Gastrocnemius medialis (tissue), 4 donors: ENCODE results near the gene HSPA4.

Experiments used
- POLR2A ChIP-seq, 2 donors: fragments of 450-650 bp; IDR thresholded peaks; one replicate each; pipeline ENCODE4 v1.6.1; 2017; ENCODE audit warnings: antibody characterized with exemption in 2 of 2, mild to moderate bottlenecking in 2 of 2, moderate library complexity in 2 of 2
- TF ChIP-seq, protein P1 (sequence below), 5 experiments: fragments of 450-650 bp in 3 of 5; fragments of 200-600 bp in 2 of 5; sonication (generic) in 2 of 5; IDR thresholded peaks in 4 of 5; conservative IDR thresholded peaks in 1 of 5; 1 replicate in 4 of 5; 2 replicates in 1 of 5; pipeline ENCODE4 v1.5.1; 2016 to 2019; ENCODE audit warnings: antibody characterized with exemption in 5 of 5, mild to moderate bottlenecking in 3 of 5, moderate library complexity in 3 of 5

DNA sequence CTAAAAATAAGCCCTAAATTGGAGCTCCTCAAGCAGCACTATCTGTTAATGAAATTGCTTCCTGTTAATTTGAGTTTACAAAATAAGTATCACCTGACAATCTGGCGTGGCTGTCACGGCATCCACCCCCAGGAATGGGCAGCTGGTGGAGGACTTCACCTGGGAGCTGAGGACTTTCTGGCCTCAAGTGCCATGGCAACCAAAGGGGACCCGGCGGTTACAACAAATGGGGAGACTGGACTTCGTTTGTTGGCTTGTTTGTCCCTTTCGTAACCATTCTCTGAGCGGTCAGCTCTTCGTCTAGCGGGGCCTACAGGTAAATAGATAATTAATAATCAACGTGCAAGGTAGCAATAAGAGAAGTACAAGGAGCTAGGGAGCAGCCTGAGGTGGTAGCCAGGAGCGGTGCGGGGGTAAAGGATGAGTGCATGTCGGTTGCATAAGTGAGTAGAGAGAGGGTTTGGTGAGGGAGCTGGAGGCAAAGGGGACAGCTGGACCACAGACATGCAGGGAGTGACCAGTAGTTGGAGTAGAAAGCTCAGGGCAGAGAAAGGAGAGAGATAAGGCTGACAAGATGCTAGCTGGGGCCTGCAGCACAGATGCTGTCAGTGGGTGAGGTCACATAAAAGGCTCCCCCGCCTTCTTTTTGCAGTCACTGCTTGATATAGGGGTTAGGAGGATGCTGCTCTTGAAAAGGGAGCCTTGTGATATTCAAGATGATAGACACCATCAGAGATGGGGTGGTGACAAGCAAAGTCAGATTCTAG lies 62.5 kb downstream of the HSPA4 start:
- TF ChIP-seq POLR2A (IDR thresholded peaks at IDR 0.05), result no peak
- TF ChIP-seq, protein P1, sequence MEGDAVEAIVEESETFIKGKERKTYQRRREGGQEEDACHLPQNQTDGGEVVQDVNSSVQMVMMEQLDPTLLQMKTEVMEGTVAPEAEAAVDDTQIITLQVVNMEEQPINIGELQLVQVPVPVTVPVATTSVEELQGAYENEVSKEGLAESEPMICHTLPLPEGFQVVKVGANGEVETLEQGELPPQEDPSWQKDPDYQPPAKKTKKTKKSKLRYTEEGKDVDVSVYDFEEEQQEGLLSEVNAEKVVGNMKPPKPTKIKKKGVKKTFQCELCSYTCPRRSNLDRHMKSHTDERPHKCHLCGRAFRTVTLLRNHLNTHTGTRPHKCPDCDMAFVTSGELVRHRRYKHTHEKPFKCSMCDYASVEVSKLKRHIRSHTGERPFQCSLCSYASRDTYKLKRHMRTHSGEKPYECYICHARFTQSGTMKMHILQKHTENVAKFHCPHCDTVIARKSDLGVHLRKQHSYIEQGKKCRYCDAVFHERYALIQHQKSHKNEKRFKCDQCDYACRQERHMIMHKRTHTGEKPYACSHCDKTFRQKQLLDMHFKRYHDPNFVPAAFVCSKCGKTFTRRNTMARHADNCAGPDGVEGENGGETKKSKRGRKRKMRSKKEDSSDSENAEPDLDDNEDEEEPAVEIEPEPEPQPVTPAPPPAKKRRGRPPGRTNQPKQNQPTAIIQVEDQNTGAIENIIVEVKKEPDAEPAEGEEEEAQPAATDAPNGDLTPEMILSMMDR (IDR thresholded peaks at IDR 0.05 in 4 of 5, conservative IDR thresholded peaks at IDR 0.05 in 1 of 5), result no peak
